IPS-15b (cell line): ENCODE data around the gene THSD4.
"Not testable (repeated sequence)": the region's sequence is repeated elsewhere in the genome, so short reads cannot be mapped to it uniquely, and the experiment has no call there.

ENCODE experiments used
- H3K27me3 ChIP-seq: one replicate; pipeline ENCODE4 v1.6.1; 2013; ENCODE audit warnings: low read length; ENCODE audit not compliant: control insufficient read depth, insufficient read depth
- H3K36me3 ChIP-seq: one replicate; pipeline ENCODE4 v1.6.1; 2013; ENCODE audit warnings: low read length; ENCODE audit not compliant: control insufficient read depth, insufficient read depth
- H3K4me1 ChIP-seq: one replicate; pipeline ENCODE4 v1.6.1; 2013; ENCODE audit warnings: mild to moderate bottlenecking, low read length; ENCODE audit not compliant: control insufficient read depth, insufficient read depth
- H3K4me3 ChIP-seq: one replicate; pipeline ENCODE4 v1.5.1; 2013; ENCODE audit warnings: low read depth, low read length
- H3K9ac ChIP-seq: one replicate; pipeline ENCODE4 v1.6.1; 2013; ENCODE audit warnings: low read depth, mild to moderate bottlenecking, low read length
- H3K9me3 ChIP-seq: one replicate; pipeline ENCODE4 v1.6.1; 2013; ENCODE audit warnings: mild to moderate bottlenecking, low read length; ENCODE audit not compliant: control insufficient read depth, insufficient read depth

Gene THSD4

DNA sequence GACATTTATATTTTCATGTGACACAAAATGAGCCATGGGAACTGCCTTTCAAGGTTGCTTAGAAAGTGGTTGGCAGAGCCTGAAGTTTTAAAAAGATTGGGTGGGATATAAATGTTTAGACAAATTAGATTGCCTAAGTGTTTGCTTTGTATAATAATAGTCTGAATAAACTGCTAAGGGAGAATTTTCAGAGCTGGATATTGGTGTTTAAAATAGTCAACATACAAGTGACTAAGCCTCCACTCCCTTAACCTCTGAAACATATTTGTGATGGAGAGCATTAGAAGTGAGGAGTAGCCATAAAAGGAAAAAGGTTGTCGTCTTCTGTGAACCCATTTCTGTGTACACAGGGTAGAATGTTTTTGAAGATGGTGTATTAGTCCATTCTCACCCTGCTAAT lies 201.6 kb downstream of the THSD4 start:
- Histone ChIP-seq H3K27me3 (no peaks in the 10 kb centered on the region), H3K4me3 (no peak overlapping the region), H3K9me3 (no peaks in the 10 kb centered on the region), H3K4me1 (peaks cover 2% of the 10 kb centered on the region), H3K36me3 (no peaks in the 10 kb centered on the region), H3K9ac (no peak overlapping the region)

- H3K4me3 ChIP-seq, H3K4me1 ChIP-seq, H3K27me3 ChIP-seq, H3K36me3 ChIP-seq, H3K9me3 ChIP-seq, H3K9ac ChIP-seq: not testable (repeated sequence)
Measured at GRCh38 chr15:71319424-71319823, 204.2 kb downstream of the THSD4 start.

DNA sequence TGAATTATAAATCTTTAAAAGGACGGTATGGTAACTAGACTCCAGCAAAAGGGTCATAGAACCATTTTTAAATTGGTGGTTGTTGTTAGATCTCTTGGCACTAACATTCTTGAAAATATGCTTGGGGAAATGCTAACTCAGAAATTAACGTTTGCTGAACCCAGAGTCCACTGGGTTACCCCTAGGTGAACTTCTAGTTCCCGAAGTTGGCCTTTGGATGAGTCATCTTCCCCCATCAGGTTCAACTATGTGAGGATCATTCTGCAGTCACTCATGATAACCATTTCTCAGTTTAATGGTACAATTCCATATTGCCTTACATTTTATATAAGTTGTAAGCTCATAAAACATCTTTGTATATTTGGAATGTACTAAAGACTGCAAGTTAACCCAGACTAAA lies 204.7 kb downstream of the THSD4 start:
- Histone ChIP-seq H3K9ac (no peak overlapping the region), H3K36me3 (no peaks in the 10 kb centered on the region), H3K27me3 (no peaks in the 10 kb centered on the region), H3K4me3 (no peak overlapping the region), H3K9me3 (no peaks in the 10 kb centered on the region), H3K4me1 (peaks cover 2% of the 10 kb centered on the region)

GRCh38 chr15:71323082-71323481 lies 207.8 kb downstream of the THSD4 start:
- H3K9me3 ChIP-seq: no peaks in the 10 kb centered on the region
- no peaks in the 10 kb centered on the region for H3K4me1 ChIP-seq
- no peak overlapping the region for H3K4me3 ChIP-seq
- H3K36me3 ChIP-seq: no peaks in the 10 kb centered on the region
- no peak overlapping the region for H3K9ac ChIP-seq
- H3K27me3 ChIP-seq: no peaks in the 10 kb centered on the region

DNA sequence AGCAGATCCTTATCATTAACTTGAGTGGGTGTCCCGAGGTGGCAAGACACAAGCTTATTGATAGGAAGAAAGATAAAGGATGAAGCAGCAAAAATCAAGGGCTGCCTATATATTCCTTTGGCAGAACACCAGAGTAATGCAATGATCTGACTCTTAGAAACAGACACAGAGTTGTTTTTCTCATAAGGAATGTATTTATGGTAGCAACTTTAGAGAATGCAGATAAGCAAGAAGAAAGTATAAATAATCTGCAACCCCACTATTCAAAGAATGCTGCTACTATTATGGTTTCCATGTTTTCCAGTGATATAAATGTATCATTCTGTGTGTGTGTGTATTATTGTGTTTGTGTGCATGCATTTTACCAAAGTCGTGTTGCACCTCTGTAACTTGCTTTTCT lies 208.3 kb downstream of the THSD4 start:
- no peaks in the 10 kb centered on the region for H3K36me3 ChIP-seq
- no peak overlapping the region for H3K9ac ChIP-seq
- no peaks in the 10 kb centered on the region for H3K9me3 ChIP-seq
- H3K27me3 ChIP-seq: no peaks in the 10 kb centered on the region
- no peak overlapping the region for H3K4me3 ChIP-seq
- no peaks in the 10 kb centered on the region for H3K4me1 ChIP-seq

GRCh38 chr15:71325481-71325880 lies 210.2 kb downstream of the THSD4 start:
- H3K4me1 ChIP-seq: no peaks in the 10 kb centered on the region
- H3K36me3 ChIP-seq: no peaks in the 10 kb centered on the region
- H3K9ac ChIP-seq: no peak overlapping the region
- H3K27me3 ChIP-seq: no peaks in the 10 kb centered on the region
- no peaks in the 10 kb centered on the region for H3K9me3 ChIP-seq
- no peak overlapping the region for H3K4me3 ChIP-seq

DNA sequence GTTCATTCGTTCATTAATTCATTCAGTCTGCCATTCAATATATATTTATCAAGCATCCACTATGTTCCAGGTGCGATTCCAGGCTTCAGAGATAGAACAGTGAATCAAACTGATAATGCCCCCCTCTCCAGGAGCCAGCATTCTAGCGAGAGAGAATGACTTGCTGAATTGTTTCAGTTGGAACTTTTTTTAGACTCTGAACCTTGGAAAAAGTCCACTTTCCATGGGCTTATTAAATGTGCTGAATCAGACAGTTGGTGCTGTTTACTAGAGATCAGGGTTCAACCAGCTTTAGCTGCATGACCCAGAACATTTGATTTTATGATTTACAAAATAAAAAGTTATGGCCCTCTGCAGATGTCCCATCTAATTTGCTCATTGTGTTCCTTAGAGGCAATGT lies 213.2 kb downstream of the THSD4 start:
- no peak overlapping the region for H3K4me3 ChIP-seq
- no peaks in the 10 kb centered on the region for H3K27me3 ChIP-seq
- no peak overlapping the region for H3K9ac ChIP-seq
- no peaks in the 10 kb centered on the region for H3K36me3 ChIP-seq
- H3K9me3 ChIP-seq: no peaks in the 10 kb centered on the region
- H3K4me1 ChIP-seq: no peaks in the 10 kb centered on the region

DNA sequence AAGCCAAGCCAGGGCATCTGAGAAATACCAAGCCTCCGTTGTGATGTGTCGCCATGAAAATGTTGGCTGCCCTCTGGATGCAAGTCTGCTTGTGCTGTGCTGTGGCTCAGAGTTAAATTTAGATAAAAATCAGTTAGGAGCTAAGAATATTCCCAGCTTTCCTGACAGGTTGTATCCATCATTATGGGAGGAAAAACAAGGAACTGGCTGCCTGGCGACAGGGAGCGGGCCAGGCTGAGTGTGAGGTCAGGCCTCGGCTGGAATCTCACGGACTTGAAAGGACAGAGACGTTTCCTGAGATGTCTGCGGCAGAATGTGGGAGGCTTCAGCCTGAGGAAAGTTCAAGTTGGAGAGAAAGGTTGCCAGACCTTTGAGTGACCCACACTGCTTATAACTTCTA lies 213.8 kb downstream of the THSD4 start:
- Histone ChIP-seq H3K4me3 (no peak overlapping the region), H3K9me3 (no peaks in the 10 kb centered on the region), H3K9ac (no peak overlapping the region), H3K36me3 (no peaks in the 10 kb centered on the region), H3K4me1 (no peaks in the 10 kb centered on the region), H3K27me3 (no peaks in the 10 kb centered on the region)

DNA sequence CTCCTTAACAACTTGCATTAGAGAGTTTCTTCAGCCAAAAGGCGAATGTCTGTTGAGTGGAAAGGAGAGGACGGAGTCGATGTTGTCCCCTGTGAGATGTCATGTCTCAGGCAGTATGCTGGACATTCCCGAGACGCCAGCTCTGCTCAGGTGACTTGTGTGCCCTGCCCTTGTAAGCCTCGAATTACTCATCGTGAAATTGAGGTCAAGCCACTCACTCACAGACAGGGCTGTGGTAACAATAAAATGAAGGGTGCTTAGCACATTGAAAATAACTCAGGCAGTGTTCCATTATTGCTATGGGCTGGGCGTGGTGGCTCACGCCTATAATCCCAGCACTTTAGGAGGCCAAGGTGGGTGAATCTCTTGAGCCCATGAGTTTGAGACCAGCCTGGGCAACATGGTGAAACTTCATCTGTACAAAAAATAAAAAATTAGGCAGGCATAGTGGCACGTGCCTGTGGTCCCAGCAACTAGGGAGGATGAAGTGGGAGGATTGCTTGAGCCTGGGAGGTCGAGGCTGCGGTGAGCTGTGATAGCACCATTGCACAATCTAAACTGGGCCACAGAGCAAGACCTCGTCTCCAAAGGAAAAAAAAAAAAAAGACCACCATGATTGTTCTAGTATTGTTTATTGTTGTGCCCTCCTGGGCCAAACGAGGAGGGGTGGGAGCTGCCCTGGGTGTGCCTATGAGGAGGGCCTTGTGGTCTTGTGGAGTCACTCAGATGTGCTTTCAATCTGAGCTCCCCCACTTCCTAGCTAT lies 214.4 kb downstream of the THSD4 start:
- Histone ChIP-seq H3K9me3 (no peaks in the 10 kb centered on the region), H3K36me3 (no peaks in the 10 kb centered on the region), H3K4me3 (no peak overlapping the region), H3K4me1 (no peaks in the 10 kb centered on the region), H3K9ac (no peak overlapping the region), H3K27me3 (no peaks in the 10 kb centered on the region)

- Histone ChIP-seq H3K4me3 (no peak overlapping the region), H3K9me3 (no peaks in the 10 kb centered on the region), H3K36me3 (no peaks in the 10 kb centered on the region), H3K4me1 (no peaks in the 10 kb centered on the region), H3K9ac (no peak overlapping the region), H3K27me3 (no peaks in the 10 kb centered on the region)
Measured at GRCh38 chr15:71330638-71331162, 215.4 kb downstream of the THSD4 start.

GRCh38 chr15:71331173-71331572 lies 215.9 kb downstream of the THSD4 start:
- Histone ChIP-seq H3K4me1 (no peaks in the 10 kb centered on the region), H3K9me3 (no peaks in the 10 kb centered on the region), H3K27me3 (no peaks in the 10 kb centered on the region), H3K9ac (no peak overlapping the region), H3K4me3 (no peak overlapping the region), H3K36me3 (no peaks in the 10 kb centered on the region)

GRCh38 chr15:71332431-71333004 lies 217.2 kb downstream of the THSD4 start:
- Histone ChIP-seq H3K9me3 (no peaks in the 10 kb centered on the region), H3K9ac (no peak overlapping the region), H3K4me3 (no peak overlapping the region), H3K36me3 (no peaks in the 10 kb centered on the region), H3K4me1 (no peaks in the 10 kb centered on the region), H3K27me3 (no peaks in the 10 kb centered on the region)
